HG03442 (cell line): ENCODE results near the gene CACNA2D1.

ENCODE experiments used
- ATAC-seq: cut with Tn5 transposase; IDR thresholded peaks from one replicate; pipeline ENCODE4 v1.9.1; 2021; ENCODE audit warnings: mild to moderate bottlenecking, moderate library complexity; ENCODE audit not compliant: unreplicated experiment

Gene CACNA2D1

DNA sequence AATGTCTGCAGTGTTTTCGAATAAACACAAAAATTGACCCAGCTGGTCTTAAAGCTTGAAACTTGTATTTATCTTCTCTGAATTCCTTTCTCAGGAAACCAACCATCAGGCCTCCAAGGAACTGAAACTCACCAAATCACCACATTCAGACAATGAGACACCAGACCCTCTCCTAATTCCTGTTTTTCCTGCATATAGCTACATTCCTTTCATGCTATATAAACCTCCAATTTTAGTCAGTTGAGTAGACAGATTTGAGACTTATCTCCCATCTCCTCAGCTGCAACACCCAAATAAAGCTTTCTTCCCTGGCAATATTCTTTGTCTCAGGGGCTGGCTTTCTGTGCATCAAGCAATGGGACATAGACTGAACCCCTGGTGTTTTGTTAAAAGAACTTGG, 317.0 kb downstream of the CACNA2D1 start:
- no peak for ATAC-seq

GRCh38 chr7:82124445-82124844, 319.1 kb downstream of the CACNA2D1 start:
- no peak for ATAC-seq

GRCh38 chr7:82122275-82122674, 321.3 kb downstream of the CACNA2D1 start:
- no peak for ATAC-seq

DNA sequence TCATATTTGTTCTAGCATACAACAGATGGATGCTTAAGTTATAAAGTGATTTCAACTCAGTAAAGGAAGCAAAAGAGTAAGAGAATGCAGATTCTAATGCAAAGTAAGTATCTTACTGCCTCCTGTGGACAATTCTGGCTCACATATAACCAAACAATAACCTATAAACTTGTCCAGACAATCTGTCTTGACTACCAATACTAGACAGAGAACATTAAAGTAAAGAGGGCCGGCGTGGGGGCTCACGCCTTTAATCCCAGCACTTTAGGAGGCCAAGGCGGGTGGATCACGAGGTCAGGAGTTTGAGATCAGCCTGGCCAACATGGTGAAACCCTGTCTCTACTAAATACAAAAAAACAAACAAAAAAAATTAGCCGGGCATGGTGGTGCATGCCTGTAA, 329.3 kb downstream of the CACNA2D1 start:
- no peak for ATAC-seq

DNA sequence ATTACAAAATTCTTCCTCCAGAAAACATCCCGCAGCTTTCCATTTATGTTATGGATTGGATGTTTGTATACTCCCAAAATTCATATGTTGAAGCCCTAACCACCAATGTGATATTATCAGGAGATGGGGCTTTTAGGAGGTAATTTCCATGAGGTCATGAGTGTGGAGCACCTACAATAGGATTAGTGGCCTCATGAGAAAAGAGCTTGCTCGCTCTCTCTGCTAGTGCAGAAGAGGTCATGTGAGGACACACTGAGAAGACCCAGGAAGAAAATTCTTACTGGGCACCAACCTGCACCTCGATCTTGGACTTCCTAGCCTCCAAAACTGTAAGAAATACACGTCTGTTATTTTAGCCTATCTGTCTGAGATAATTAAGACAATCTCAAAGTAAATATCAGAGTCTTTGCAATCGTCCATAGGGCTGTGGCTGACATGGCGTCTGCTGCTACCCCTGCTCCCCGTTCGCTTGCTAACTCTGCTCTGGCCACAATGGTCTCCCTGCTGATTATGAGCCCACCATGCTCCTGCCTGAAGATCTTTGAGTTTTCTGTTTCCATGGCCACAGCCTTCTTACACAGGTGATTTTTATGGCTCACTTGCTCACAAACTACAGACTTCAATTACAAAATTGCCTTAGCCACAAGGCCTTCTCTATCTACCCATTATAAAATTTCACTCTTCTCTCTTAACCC, 333.3 kb downstream of the CACNA2D1 start:
- no peak for ATAC-seq

DNA sequence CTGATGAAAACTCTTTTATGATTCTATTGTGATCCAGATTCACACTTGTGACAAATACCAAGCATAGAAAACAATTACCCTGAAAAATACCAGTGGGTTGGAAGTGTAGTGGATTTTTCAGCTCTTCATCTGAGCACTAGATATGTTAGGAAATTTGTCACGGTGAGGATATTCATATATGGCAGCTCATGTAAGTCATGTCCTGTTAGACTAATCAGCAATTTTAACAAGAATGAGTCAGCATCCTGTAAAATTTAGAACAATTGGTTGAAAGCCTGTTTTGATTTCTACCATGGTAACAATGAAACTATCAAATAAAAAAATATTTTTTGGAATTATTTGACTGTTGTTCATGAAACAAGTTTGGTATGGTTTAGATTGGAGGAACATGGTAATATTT, 334.3 kb downstream of the CACNA2D1 start:
- ATAC-seq = peak; percentile 56

GRCh38 chr7:82106201-82106600, 337.4 kb downstream of the CACNA2D1 start:
- ATAC-seq = no peak

DNA sequence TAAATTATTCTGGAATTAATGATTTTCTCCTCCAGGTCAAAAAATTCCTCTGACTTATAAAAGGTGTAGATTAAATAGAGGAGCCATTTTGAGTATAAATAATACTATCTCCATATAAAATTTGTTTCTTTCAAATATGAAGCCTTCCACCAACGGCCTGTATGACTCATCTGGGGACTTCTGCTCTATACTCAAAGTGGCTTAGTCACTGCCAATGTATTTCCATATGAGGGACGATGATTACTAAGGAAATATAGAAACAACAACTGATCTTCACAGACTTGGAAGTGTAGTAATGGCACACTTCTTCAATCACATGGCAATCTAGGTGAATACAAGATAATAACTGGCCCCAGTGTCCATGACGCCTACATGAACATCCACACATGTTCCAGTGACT, 338.1 kb downstream of the CACNA2D1 start:
- ATAC-seq = peak; percentile 52

DNA sequence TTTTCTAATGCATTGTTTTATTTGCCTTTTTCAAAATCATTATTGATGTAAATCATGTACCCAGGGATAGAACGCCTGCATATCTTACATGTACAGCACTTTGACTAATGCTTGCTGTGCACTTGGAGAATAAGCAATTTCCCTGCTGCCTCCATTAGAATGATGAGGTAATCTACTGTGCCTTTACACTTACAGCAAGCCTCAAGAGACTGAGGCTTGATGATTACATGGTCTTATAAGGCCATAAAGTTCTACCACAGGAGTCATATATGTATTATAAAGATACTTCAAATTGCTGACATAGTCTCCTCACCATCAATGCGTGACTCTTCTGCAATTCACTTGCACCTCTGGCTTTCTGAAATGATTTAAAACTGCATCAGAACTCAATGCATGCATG, 345.2 kb downstream of the CACNA2D1 start:
- no peak for ATAC-seq

DNA sequence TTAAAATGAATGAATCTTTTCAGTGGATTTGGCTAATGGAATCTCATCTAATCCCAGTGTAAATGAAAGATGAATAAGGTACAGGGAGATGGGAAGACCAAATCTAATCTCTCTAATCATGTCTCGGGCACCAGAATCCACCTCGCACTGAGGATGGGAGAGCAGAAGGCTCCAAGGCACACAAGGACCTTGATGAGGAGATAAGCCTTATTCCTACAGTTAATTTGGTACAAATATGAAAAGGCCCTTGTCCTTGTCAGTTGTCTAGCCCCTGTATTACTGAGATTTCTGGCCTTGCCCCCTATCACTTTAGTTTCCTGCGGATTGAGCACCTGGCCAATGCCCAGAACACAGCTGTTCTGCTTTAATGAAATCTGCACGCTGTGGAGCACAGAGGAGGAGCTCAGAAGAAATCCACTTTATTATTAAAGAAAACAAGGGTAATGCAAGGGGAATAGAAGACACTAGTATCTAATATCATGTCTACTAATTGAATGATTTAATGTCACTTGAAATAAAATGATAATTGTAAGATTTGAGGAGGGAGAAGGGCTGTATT, 352.4 kb downstream of the CACNA2D1 start:
- no peak for ATAC-seq

DNA sequence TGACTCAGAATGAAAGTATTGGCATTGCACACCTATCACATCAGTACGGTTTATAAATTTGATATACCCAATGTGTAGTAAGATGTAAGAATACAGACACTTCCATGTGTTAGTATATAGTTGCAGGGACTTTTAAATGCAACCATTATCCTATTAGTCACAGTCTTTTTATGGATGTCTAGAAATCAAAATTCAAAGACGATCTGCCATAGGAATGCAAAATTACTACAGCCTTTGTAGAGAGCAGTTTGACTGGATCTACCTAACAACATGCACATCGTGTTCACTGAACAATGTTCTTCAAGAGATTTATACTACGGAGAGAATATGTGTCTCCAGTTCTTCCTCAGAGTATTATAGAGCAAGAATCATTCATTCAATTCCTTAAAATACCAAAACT, 356.5 kb downstream of the CACNA2D1 start:
- no peak for ATAC-seq

- no peak for ATAC-seq
These were observed 358.5 kb downstream of the CACNA2D1 start for GRCh38 chr7:82085116-82085515.

DNA sequence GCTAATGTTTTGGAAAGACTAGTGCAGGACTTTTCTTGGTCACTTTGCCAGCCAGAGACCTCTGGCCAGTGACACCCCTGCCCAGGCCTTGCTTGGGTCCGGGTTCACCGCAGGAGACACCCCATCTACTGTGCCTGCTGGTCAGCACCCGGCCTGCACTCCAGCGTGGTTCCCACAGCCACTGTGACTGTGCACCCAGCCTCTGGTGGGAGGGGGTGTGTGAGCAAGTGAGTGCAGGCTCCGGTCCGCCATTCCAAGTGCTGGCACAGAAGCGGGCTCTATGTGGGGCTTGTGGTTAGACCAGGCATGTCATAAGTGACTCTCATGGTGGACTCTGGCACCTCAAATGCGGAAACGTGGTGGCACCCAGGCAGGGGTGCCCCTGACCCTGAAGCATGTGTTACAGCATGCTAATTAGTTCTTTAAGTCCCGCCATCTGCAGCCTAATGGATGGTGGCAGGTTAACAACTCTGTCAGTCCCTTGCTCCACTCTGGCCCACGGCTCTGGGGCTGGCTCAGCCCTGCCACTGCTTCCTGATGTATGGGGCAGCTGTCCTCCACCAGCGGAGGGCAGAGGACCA, 361.8 kb downstream of the CACNA2D1 start:
- ATAC-seq = no peak

GRCh38 chr7:82080254-82080927, 363.2 kb downstream of the CACNA2D1 start:
- ATAC-seq = peak; percentile 44

- no peak for ATAC-seq
These were observed 364.1 kb downstream of the CACNA2D1 start for GRCh38 chr7:82079527-82079926.

DNA sequence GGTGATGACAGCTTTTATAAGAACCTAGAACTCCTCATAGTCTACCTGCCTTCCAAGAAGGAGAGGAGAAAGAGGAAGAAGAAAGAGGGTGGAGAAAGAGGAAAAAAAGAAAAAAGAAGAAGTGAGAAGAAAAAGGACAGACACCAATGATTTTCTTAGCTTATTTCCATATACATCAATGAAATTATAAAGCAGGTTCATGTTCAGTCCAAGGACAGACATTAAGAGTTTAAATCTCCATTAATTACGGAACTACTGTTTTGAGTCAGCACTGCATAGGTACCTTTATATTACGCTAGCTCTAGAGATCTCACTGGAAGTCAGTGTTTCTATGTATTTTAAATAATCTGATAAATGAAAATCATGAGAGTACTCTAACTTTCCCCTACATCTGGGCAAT, 364.8 kb downstream of the CACNA2D1 start:
- no peak for ATAC-seq

GRCh38 chr7:82071468-82071867, 372.1 kb downstream of the CACNA2D1 start:
- no peak for ATAC-seq

DNA sequence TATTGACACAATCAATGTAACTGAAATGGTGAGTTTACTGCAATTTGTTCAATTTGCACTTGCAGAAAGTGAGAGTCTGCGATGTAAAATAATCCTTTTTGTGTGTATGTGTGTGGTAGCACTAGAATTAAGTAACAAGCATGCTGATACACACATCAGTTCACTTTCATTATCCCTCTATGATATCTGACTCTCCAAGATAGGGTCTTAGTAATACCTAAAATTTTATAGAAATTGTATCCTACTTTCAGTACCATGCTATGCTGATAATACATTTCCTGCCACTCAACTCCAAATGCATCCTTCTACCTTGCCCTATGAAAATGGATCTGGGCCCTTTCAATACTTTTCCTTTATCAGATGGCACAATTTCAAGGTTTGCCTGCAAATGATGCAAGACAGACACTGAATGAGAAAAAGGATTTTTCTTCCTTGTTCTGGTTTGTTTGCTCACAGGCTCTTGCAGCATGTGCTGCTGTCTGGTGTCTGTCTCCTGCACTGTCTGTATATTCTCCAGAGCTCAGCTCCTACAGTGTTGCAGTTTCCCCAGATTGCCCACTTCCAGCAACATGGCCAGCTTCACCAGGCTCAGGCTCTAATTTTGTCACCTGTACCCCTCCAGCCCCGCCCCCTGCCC, 375.8 kb downstream of the CACNA2D1 start:
- ATAC-seq = no peak

DNA sequence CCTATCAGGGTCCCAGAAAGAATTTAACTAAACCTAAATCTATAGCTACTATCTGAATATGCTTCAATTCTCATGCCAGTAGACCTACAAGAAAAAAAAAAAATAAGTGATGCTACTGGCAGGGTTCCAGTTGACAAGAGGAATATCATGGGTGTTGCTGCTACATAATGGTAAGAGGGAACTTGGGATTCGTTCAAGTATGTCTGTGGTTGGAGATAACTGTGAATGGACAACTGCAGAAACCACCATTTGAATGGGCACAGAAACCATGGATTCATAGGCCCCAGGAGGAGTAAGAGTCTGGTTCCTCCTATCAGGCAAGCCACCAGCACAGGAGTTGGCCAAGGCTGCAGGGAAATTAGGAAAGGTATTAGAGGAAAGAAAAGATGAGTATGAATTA, 386.1 kb downstream of the CACNA2D1 start:
- no peak for ATAC-seq

DNA sequence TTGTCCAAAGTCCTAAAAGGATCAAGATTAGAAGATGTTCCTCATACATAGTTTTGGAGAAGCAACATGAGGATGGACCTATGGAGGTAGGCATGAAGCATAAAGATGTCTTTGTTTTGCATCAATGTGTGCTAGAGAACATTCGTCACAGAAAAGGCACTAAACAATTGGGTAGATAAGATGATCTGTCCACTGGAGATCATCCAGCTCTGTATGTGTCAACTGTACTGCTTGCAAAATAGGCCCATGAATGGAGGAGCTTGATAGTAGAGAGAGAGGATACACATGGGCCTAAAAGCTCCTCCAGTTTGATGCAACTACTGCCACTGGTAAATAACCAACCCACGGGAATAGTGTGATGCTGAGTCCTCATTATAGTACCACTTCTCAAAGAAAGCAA, 387.3 kb downstream of the CACNA2D1 start:
- no peak for ATAC-seq

DNA sequence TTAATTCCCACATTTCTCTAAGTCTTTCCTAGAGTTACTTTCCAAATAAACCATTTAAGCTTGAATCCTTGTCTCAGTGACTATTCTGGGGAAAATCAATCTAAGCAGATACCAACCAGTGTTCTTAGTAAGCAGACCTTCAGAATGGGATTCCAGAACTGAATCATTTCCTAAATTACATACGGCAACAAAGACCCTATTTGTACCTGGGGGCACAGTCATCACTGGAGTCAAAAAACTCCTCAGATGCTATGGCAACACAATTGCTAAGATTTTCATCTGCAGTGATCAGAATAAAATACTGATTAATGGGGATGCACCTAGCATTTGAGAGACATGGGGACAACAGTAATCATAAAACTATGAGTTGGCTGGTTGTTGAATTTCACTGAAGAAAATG, 389.0 kb downstream of the CACNA2D1 start:
- no peak for ATAC-seq
